ENCODE measurements around the gene ARMC3. TPM values are rescaled to one million over a fixed set of nuclear protein-coding genes. Genes with fewer than 3 reads are reported as not detected.

Gene ARMC3
- total RNA-seq, 4 donors from 2014 or later, result 2.0 TPM; not detected in 3

DNA sequence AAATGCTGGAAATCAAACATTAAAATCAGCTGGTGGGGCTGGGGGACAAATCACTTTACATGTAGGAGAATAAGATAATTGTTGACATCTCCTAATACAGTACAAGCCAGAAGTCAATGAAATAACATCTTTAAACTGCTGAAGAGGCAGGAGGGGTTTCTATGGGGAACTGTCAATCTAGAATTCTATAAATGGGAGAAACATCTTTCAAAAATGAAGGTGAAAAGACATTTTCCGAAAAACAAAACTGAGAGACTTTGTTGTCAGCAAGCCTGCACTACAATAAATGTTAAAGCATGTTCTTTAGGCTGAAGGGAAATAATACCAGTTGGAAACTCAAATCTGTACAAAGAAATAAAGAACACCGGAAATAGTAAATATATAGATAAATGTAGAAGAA is 150.3 kb downstream of the ARMC3 start:
- Histone ChIP-seq H3K27me3 (peaks cover 9% of the 10 kb centered on the region), H3K9me3 (no peaks in the 10 kb centered on the region), H3K27ac (no peak overlapping the region), H3K4me3 (no peak overlapping the region), H3K36me3 (no peaks in the 10 kb centered on the region), H3K4me1 (peaks cover 9% of the 10 kb centered on the region)
- TF ChIP-seq POLR2A (IDR thresholded peaks at IDR 0.05) (no peak), POLR2AphosphoS5 (IDR thresholded peaks at IDR 0.05) (no peak), EP300 (IDR thresholded peaks at IDR 0.05) (no peak), CTCF (IDR thresholded peaks at IDR 0.05) (no peak)
- WGBS, result 85% methylated on average over 2 of the region's 2 CpGs
- DNase-seq (ENCODE audit: low spot score in 2 of 2), result no peak

DNA sequence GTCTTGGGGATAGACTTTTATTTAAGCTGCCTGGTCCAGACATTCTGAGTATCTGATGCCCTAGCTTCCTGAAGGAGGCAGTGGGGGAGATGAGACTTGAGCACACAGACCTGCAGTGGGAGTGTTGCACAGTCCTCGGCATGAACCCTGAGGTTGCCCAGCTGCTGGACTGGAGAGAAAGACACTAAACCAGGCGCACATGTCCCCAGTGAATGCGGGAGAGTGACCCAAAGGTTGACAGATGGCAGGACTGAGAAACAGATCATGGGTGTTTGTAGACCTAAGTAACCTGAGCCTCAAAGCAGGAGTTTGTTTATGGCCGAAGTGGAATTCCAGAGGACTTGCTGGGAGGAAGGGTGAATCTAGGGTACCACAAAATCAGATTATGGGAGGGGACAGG is 151.8 kb downstream of the ARMC3 start:
- no peak overlapping the region for H3K27ac ChIP-seq
- no peaks in the 10 kb centered on the region for H3K36me3 ChIP-seq
- no peak for DNase-seq (ENCODE audit: low spot score in 2 of 2)
- TF ChIP-seq CTCF (IDR thresholded peaks at IDR 0.05) (no peak), EP300 (IDR thresholded peaks at IDR 0.05) (no peak), POLR2AphosphoS5 (IDR thresholded peaks at IDR 0.05) (no peak), POLR2A (IDR thresholded peaks at IDR 0.05) (no peak)
- H3K4me1 ChIP-seq, result peaks cover 9% of the 10 kb centered on the region
- no peaks in the 10 kb centered on the region for H3K9me3 ChIP-seq
- H3K27me3 ChIP-seq, result peaks cover 9% of the 10 kb centered on the region
- 69% methylated on average over 4 of the region's 4 CpGs for WGBS
- H3K4me3 ChIP-seq, result no peak overlapping the region

GRCh38 chr10:23080262-23080661 is 152.4 kb downstream of the ARMC3 start:
- Histone ChIP-seq H3K27ac (no peak overlapping the region), H3K4me3 (no peak overlapping the region), H3K27me3 (peaks cover 9% of the 10 kb centered on the region), H3K4me1 (peaks cover 9% of the 10 kb centered on the region), H3K36me3 (no peaks in the 10 kb centered on the region), H3K9me3 (no peaks in the 10 kb centered on the region)
- TF ChIP-seq POLR2AphosphoS5 (IDR thresholded peaks at IDR 0.05) (no peak), EP300 (IDR thresholded peaks at IDR 0.05) (no peak), CTCF (IDR thresholded peaks at IDR 0.05) (no peak), POLR2A (IDR thresholded peaks at IDR 0.05) (no peak)
- 70% methylated on average over 7 of the region's 7 CpGs for WGBS
- DNase-seq (ENCODE audit: low spot score in 2 of 2), result no peak

GRCh38 chr10:23081221-23081750 is 153.4 kb downstream of the ARMC3 start:
- DNase-seq (ENCODE audit: low spot score in 2 of 2), result no peak
- WGBS, result 25% methylated on average over 7 of the region's 7 CpGs
- peaks cover 9% of the 10 kb centered on the region for H3K27me3 ChIP-seq
- H3K4me3 ChIP-seq, result no peak overlapping the region
- no peak overlapping the region for H3K27ac ChIP-seq
- H3K9me3 ChIP-seq, result no peaks in the 10 kb centered on the region
- peaks cover 9% of the 10 kb centered on the region for H3K4me1 ChIP-seq
- H3K36me3 ChIP-seq, result no peaks in the 10 kb centered on the region
- TF ChIP-seq POLR2A (IDR thresholded peaks at IDR 0.05) (no peak), POLR2AphosphoS5 (IDR thresholded peaks at IDR 0.05) (no peak)

DNA sequence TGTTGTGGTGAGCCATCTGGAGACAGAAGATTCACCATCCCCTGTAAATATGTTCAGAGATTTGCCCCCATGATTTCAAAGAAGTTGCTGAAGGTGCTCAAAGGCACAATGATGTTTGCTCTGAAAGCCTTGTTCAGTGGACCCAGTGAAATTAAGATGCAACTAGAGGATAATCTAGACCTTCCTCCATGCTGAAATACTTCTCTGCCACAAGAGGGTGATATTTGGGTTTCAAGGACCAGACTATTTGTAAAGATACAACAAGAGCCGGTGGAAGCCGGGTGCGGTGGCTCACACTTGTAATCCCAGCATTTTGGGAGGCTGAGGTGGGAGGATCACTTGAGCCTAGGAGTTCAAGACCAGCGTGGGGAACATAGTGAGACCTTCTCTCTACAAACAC is 154.0 kb downstream of the ARMC3 start:
- no peak for DNase-seq (ENCODE audit: low spot score in 2 of 2)
- WGBS, result 79% methylated on average over 4 of the region's 4 CpGs
- peaks cover 9% of the 10 kb centered on the region for H3K27me3 ChIP-seq
- no peaks in the 10 kb centered on the region for H3K9me3 ChIP-seq
- H3K4me1 ChIP-seq, result peaks cover 9% of the 10 kb centered on the region
- H3K27ac ChIP-seq, result no peak overlapping the region
- no peak overlapping the region for H3K4me3 ChIP-seq
- H3K36me3 ChIP-seq, result no peaks in the 10 kb centered on the region
- TF ChIP-seq CTCF (IDR thresholded peaks at IDR 0.05), result no peak
- TF ChIP-seq POLR2A (IDR thresholded peaks at IDR 0.05), result no peak
- no peak for TF ChIP-seq POLR2AphosphoS5 (IDR thresholded peaks at IDR 0.05)
- TF ChIP-seq EP300 (IDR thresholded peaks at IDR 0.05), result no peak

Other genes with a start within 250 kb of the ARMC3 start
- 10 to 100 TPM in 2 of 4 donors, 1 to 10 TPM in 2; 7.4 to 60.3 (median 9.9) TPM for gene PIP4K2A, start 213.5 kb upstream of the ARMC3 start, total RNA-seq
- 10 to 100 TPM in 2 of 4 donors, 1 to 10 TPM in 2; 4.7 to 13.4 (median 9.4) TPM for gene MSRB2, start 167.5 kb downstream of the ARMC3 start, total RNA-seq

Measured in suprapubic skin (tissue), 4 donors.